ENCODE results near the gene CD3G.

CD3G gene

DNA sequence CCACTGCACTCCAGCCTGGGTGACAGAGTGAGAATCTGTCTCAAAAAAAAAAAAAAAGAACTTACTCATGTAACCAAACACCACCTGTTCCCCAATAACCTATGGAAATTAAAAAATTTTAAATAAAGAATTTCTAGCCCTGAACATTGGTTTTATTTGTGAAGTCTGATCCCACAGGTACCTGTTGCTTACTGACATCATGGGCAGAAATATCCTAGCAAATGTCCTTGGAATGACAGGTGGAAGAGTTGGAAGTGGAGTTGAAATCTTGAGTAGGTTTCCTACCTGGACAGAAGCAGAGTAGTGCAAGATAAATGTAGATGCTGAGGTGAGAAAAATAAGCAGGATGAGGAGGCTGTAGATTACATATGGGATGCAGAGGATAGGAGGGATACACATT is 18.9 kb upstream of the CD3G start:
- H3K27ac ChIP-seq: no peak overlapping the region
- TF ChIP-seq ZFX (IDR thresholded peaks at IDR 0.05; ENCODE audit: borderline replicate concordance): no peak
- TF ChIP-seq, protein P1, sequence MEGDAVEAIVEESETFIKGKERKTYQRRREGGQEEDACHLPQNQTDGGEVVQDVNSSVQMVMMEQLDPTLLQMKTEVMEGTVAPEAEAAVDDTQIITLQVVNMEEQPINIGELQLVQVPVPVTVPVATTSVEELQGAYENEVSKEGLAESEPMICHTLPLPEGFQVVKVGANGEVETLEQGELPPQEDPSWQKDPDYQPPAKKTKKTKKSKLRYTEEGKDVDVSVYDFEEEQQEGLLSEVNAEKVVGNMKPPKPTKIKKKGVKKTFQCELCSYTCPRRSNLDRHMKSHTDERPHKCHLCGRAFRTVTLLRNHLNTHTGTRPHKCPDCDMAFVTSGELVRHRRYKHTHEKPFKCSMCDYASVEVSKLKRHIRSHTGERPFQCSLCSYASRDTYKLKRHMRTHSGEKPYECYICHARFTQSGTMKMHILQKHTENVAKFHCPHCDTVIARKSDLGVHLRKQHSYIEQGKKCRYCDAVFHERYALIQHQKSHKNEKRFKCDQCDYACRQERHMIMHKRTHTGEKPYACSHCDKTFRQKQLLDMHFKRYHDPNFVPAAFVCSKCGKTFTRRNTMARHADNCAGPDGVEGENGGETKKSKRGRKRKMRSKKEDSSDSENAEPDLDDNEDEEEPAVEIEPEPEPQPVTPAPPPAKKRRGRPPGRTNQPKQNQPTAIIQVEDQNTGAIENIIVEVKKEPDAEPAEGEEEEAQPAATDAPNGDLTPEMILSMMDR (IDR thresholded peaks at IDR 0.05): no peak

DNA sequence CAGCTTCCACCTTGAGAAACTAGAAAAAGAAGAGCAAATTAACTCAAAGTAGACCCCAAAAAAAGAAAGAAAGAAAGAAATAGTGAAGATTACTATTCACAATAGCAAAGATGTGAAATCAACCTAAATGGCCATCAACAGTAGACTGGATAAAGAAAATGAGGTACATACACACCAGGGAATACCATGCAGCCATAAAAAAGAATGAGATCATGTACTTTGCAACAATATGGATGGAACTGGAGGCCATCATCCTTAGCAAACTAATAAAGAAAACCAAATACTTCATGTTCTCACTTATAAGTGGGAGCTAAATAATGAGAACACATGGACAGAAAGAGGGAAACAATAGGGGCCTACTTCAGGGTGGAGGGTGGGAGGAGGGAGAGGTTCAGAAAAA is 15.4 kb upstream of the CD3G start:
- TF ChIP-seq ZFX (IDR thresholded peaks at IDR 0.05; ENCODE audit: borderline replicate concordance): no peak
- TF ChIP-seq, protein P1 (IDR thresholded peaks at IDR 0.05): no peak
- H3K27ac ChIP-seq: no peak overlapping the region

DNA sequence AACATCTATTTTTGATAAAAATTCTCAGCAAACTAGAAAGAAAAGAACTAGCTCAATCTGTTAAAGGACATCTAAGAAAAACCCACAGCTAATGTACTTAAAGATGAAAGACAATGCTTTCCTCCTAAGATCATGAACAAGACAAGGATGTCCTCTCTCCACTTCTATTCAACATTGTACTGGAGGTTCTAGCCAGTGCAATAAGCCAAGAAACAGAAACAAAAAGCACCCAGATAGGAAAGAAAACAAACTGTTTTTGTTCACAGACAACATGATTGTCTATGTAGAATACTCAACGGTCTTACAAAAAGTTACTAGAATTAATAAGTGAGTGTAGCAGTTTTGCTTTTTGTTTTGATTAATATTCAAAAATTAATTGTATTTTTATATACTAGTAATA is 9.4 kb upstream of the CD3G start:
- TF ChIP-seq ZFX (IDR thresholded peaks at IDR 0.05; ENCODE audit: borderline replicate concordance): no peak
- H3K27ac ChIP-seq: no peak overlapping the region

DNA sequence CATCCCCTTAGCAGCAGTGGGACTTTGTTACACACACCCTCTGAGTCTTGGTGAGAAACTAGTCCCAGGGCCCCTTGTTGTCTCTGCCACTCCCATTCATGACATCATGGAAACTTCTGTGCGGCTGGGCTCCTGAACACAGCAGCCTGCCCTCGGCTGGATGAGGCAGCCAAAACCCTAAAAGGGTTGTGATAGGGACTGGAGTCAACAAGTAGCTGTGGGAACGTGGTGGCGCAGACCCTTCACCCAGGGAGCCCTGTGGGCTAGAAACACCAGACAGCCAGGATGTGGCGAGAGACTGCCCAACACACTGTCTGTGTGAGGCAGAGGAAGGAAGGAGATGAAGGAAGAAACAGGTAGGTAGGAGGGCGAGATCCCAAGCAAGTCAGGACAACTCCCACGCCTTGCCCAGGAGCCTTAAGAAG is 5.5 kb upstream of the CD3G start:
- no peak overlapping the region for H3K27ac ChIP-seq
- TF ChIP-seq ZFX (IDR thresholded peaks at IDR 0.05; ENCODE audit: borderline replicate concordance): no peak
- TF ChIP-seq, protein P1 (IDR thresholded peaks at IDR 0.05): no peak

DNA sequence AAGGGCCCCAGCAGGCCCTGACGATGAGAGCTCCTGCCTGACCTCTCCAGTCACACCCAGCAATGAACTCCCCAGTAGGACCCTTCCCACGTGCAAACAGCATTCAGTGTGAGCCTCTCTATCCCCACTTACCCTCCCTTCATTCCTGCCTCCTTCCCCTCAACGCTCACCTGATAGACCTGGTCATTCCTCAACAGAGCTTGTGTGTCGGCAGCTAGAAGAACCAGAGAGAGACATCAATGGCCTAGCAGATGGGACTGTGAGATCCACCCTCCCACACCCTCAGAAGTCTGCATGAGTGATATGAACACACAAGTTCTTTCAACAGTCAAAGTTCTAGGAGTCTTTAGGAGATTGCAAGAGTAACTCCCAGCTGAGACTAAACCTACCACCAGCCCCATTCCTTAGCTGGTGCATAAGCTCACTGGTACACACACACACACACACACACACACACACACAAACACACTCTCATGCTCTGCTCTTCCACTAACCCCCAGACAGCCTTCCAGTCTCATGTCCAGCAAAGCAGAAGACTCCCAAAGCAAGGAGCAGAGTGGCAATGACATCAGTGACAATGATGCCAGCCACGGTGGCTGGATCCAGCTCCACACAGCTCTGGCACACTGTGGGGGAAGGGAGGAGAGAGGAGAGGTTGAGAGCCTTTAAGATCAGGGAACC is 4.7 kb upstream of the CD3G start:
- TF ChIP-seq, protein P1 (IDR thresholded peaks at IDR 0.05): no peak
- TF ChIP-seq ZFX (IDR thresholded peaks at IDR 0.05; ENCODE audit: borderline replicate concordance): no peak
- no peak overlapping the region for H3K27ac ChIP-seq

DNA sequence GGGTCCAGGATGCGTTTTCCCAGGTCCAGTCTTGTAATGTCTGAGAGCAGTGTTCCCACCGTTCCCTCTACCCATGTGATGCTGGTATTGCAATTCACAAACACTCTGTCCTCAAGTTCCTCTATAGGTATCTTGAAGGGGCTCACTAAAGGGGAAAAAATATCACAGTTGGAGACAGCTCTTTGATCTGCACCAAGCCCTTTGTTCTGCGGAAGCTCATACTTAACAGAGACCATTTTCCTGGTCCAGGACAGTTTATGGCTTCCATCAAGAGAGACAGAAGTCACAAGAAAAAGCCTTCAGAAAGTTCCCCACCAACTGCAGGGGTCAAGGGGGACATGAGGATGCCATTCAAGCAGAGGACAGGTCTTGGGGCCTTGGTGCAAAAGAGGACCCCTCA is 3.7 kb upstream of the CD3G start:
- H3K27ac ChIP-seq: no peak overlapping the region
- TF ChIP-seq ZFX (IDR thresholded peaks at IDR 0.05; ENCODE audit: borderline replicate concordance): no peak
- TF ChIP-seq, protein P1 (IDR thresholded peaks at IDR 0.05): no peak

DNA sequence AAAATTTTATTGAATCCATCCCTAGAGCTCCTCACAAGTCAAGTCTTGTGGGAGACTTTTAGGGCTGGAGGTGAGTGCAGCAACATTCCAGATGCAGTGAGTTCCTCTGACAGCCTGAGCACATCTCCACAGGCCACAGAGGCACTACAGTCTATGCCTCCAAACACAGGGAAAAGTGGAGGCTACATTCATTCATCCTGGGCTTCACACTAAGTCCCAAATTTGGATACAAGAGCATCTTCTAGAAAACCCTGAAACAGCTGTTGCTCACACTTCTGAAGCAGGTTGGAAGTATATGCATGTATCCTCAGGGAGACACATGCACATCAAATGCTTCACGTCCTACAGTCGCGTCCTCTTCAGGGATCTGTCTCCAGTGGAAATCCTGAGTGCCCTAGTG is 2.9 kb upstream of the CD3G start:
- H3K27ac ChIP-seq: no peak overlapping the region
- no peak for TF ChIP-seq ZFX (IDR thresholded peaks at IDR 0.05; ENCODE audit: borderline replicate concordance)

DNA sequence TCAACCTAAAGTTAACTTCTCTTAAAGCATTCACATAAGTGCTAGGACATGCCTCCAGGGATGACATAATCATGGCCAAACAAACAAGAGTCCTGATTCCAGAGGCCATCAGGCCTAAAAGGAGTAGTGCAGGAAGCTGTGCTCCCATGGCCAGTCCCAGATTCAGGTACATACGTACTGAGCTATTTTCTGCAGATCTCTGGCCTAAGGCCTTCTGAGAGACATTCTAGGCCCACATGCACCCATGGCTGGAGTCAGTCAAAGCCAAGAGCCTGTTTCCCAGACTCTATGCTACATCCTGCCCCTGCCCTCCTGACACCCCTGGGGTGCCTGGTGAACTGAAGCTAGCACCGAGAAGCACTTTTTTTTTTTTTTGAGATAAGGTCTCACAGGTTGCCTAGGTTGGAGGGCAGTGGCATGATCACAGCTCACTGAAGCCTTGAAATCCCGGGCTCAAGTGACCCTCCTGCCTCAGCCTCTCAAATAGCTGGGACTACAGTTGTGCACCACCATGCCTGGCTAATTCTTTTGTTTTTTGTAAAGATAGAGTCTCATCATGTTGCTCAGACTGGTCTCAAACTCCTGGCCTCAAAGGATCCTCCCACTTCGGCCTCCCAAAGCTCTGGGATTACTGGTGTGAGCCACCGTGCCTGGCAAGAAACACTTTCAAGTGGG is 2.2 kb upstream of the CD3G start:
- no peak overlapping the region for H3K27ac ChIP-seq
- no peak for TF ChIP-seq ZFX (IDR thresholded peaks at IDR 0.05; ENCODE audit: borderline replicate concordance)
- TF ChIP-seq, protein P1 (IDR thresholded peaks at IDR 0.05): no peak
